GM18907 (cell line): ENCODE data around the gene DDX3X.
"Not testable (repeated sequence)": the region's sequence is repeated elsewhere in the genome, so short reads cannot be mapped to it uniquely, and the experiment has no call there.

Experiments used
- ATAC-seq: cut with Tn5 transposase; IDR thresholded peaks from one replicate; pipeline ENCODE4 v1.9.1; 2021; ENCODE audit warnings: mild to moderate bottlenecking, moderate library complexity; ENCODE audit not compliant: unreplicated experiment

Gene DDX3X

DNA sequence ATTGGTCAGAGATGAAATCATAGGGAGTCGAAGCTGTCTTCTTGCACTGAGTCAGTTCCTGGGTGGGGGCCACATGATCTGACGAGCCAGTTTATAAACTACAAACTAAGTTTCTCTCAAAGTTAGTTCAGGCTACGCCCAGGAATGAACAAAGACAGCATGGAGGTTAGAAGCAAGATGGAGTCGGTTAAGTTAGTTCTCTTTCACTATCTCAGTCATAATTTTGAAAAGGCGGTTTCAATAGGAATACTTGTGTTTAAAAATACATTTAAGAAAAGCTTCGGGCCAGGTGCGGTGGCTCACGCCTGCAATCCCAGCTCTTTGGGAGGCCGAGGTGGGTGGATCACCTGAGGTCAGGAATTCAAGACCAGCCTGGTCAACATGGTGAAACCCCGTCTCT is 77.3 kb downstream of the DDX3X start:
- ATAC-seq: not testable (repeated sequence)

DNA sequence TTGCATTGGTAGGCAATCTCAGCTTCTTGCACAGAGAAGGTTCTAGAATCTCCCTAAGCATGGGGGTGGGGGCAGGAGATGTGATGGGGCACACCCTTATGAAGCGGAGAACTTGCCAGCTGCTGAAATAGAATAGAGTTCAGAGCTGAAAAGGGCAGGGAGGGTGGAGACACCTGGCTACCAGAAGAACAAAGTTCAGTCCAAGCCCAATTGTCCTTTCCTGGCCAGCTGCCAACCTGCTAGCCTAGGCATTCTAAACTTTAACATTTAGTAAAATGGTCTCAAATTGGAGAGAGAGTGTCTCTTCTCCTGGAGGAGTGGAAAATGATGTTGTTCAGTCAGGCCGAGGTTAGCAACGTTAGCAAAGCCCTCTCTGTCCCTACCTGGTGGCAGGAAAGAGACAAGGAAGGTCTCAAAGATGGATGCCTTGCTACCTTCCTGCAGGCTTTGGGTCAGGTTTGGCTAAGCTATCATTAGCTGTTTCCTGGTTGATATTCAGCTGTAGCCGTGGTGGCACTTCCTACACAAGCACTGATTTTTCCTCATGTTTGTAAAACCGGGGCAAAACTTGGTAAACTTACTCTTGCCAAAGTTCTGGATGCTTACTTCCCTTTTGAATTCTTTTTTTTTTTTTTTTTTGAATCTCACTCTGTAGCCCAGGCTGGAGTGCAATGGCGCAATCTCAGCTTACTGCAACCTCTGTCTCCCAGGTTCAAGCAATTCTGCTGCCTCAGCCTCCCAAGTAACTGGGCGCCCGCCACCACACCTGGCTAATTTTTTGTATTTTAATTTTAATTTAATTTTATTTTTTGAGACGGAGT is 78.5 kb downstream of the DDX3X start:
- ATAC-seq: no peak
